ENCODE results near the gene CDC5L.

The CDC5L gene

DNA sequence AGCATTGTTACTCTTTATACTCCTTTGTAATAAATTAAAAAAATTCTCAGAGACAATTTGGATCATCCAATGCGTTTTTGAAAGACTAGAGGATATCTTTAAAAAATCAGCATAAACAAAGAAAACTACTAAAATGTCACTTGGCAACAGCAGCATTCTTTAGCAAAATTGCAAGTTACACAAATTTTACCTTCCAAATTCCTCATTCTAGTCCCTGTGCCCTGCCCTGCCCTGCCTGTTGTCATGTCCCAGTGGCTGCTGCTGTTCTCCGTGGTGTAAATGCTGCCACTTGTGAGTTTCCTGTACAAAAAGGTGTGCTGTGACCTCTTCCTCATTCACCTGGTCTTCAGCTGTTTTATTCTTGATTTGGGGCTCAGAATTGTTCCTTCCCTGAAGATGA is 83.2 kb downstream of the CDC5L start:
- H4K20me1 ChIP-seq (ENCODE audit: insufficient read depth, low read length) = no peaks in the 10 kb centered on the region
- H3K9ac ChIP-seq (ENCODE audit: low read length) = no peak overlapping the region
- TF ChIP-seq, protein P1, sequence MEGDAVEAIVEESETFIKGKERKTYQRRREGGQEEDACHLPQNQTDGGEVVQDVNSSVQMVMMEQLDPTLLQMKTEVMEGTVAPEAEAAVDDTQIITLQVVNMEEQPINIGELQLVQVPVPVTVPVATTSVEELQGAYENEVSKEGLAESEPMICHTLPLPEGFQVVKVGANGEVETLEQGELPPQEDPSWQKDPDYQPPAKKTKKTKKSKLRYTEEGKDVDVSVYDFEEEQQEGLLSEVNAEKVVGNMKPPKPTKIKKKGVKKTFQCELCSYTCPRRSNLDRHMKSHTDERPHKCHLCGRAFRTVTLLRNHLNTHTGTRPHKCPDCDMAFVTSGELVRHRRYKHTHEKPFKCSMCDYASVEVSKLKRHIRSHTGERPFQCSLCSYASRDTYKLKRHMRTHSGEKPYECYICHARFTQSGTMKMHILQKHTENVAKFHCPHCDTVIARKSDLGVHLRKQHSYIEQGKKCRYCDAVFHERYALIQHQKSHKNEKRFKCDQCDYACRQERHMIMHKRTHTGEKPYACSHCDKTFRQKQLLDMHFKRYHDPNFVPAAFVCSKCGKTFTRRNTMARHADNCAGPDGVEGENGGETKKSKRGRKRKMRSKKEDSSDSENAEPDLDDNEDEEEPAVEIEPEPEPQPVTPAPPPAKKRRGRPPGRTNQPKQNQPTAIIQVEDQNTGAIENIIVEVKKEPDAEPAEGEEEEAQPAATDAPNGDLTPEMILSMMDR (IDR thresholded peaks at IDR 0.05; ENCODE audit: low read length) = no peak
- no peak for TF ChIP-seq EZH2 (IDR thresholded peaks at IDR 0.05; ENCODE audit: borderline replicate concordance, low read length)

DNA sequence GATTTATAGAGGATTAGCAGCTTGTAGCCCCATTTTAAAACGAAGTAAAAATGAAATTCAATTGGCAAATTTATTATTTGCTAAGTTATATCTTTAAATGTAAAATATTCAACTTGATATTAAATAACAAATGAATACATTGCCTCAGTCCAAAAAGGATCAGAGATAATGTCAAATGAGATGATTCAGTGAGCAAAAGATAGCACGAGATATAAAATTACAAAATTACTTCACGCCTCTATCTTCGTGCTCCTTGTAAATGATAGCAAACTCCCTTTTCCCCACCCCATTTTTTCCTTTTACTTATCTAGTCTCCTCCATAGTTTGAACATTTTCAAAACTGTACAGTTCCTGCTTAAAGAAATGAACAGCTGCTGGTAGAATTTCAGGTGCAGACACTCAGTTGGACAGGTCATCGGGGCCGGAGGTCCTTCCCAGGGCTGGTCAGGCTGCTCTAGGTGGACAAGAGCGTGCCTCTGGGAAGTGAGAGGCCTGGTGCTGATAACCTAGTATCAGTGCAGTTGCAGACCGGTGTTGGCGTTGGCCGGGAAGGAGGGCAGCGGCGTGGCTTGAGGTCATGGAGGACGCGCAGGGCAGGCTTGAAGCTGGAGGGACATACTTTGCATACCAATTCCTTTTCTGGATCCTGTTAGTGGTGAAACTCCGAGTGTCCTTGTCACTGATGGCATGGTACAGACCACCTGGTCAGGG is 83.9 kb downstream of the CDC5L start:
- Histone ChIP-seq H3K4me3 (ENCODE audit: low read depth, low read length, poor library complexity, severe bottlenecking) (no peak overlapping the region), H3K27me3 (ENCODE audit: insufficient read depth, low read length) (peaks cover 5% of the 10 kb centered on the region; the same call in 1 of the 2 replicates), H3K4me2 (ENCODE audit: low read length) (no peak overlapping the region), H3F3A (ENCODE audit: insufficient read depth, low read length) (no peaks in the 10 kb centered on the region), H3K9ac (ENCODE audit: low read length) (no peak overlapping the region), H2AFZ (ENCODE audit: low read length) (no peak overlapping the region), H3K79me2 (ENCODE audit: insufficient read depth, low read length) (no peaks in the 10 kb centered on the region), H3K27ac (ENCODE audit: low read depth, low read length, poor library complexity, severe bottlenecking) (no peak overlapping the region), H4K20me1 (ENCODE audit: insufficient read depth, low read length) (no peaks in the 10 kb centered on the region), H3K4me1 (ENCODE audit: insufficient read depth, low read length, severe bottlenecking) (no peaks in the 10 kb centered on the region), H3K9me3 (ENCODE audit: low read length) (no peaks in the 10 kb centered on the region), H3K9me2 (ENCODE audit: low read depth, low read length) (no peaks in the 10 kb centered on the region), H3K36me3 (ENCODE audit: insufficient read depth, low read length) (no peaks in the 10 kb centered on the region)
- TF ChIP-seq EZH2 (IDR thresholded peaks at IDR 0.05; ENCODE audit: borderline replicate concordance, low read length) = no peak
- TF ChIP-seq, protein P1 (IDR thresholded peaks at IDR 0.05; ENCODE audit: low read length) = no peak

More for the DNA sequence above, 83.2 kb downstream of the CDC5L start:
- Histone ChIP-seq H3K36me3 (ENCODE audit: insufficient read depth, low read length) (no peaks in the 10 kb centered on the region), H3K4me2 (ENCODE audit: low read length) (no peak overlapping the region), H3K79me2 (ENCODE audit: insufficient read depth, low read length) (no peaks in the 10 kb centered on the region), H3K9me3 (ENCODE audit: low read length) (no peaks in the 10 kb centered on the region), H3K4me3 (ENCODE audit: low read depth, low read length, poor library complexity, severe bottlenecking) (no peak overlapping the region), H3K4me1 (ENCODE audit: insufficient read depth, low read length, severe bottlenecking) (no peaks in the 10 kb centered on the region), H3K27ac (ENCODE audit: low read depth, low read length, poor library complexity, severe bottlenecking) (no peak overlapping the region), H2AFZ (ENCODE audit: low read length) (no peak overlapping the region), H3F3A (ENCODE audit: insufficient read depth, low read length) (no peaks in the 10 kb centered on the region), H3K9me2 (ENCODE audit: low read depth, low read length) (no peaks in the 10 kb centered on the region), H3K27me3 (ENCODE audit: insufficient read depth, low read length) (peaks cover 5% of the 10 kb centered on the region; the same call in 1 of the 2 replicates)

DNA sequence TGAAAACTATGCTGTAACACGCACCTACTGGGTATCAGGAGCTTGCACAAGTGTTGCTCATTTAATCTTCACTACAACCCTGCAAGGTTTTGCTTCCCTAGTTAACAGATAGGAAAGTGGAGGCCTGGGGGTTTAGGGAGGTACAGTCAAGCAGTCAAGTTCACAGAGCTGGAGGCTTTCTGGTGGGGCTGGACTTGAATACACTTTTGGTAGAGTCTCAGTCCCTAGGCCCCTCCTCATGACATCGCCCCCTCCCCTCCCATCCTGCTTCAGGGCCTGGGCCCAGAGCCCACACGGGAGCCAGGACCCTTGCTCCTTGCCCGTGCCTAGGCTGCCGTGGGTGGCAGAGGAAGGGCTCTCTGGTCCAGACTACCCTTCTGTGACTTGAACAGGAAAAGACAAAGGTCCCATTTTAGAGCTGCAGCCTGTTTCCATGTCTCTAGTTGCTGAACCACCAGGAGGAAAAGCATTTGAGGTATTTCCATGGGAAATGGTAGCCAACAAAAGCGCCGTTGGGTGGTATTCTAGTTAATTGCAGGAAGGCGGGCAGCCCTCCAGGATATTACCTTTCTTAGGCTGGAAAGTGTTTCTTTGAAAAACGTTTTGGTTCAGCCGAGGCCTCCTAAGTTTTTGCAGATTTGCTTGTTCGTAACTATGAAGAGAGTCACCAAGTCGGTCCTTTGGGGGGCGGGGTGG is 84.9 kb downstream of the CDC5L start:
- no peak overlapping the region for H2AFZ ChIP-seq (ENCODE audit: low read length)

More for the DNA sequence above, 84.9 kb downstream of the CDC5L start:
- Histone ChIP-seq H3K27me3 (ENCODE audit: insufficient read depth, low read length) (peaks cover 5% of the 10 kb centered on the region; the same call in 1 of the 2 replicates), H3K79me2 (ENCODE audit: insufficient read depth, low read length) (no peaks in the 10 kb centered on the region), H3K4me3 (ENCODE audit: low read depth, low read length, poor library complexity, severe bottlenecking) (no peak overlapping the region), H3K4me1 (ENCODE audit: insufficient read depth, low read length, severe bottlenecking) (no peaks in the 10 kb centered on the region), H3K36me3 (ENCODE audit: insufficient read depth, low read length) (no peaks in the 10 kb centered on the region), H3K9me3 (ENCODE audit: low read length) (no peaks in the 10 kb centered on the region), H3K9ac (ENCODE audit: low read length) (no peak overlapping the region), H3K9me2 (ENCODE audit: low read depth, low read length) (no peaks in the 10 kb centered on the region), H4K20me1 (ENCODE audit: insufficient read depth, low read length) (no peaks in the 10 kb centered on the region), H3K4me2 (ENCODE audit: low read length) (no peak overlapping the region), H3F3A (ENCODE audit: insufficient read depth, low read length) (no peaks in the 10 kb centered on the region), H3K27ac (ENCODE audit: low read depth, low read length, poor library complexity, severe bottlenecking) (no peak overlapping the region)
- TF ChIP-seq, protein P1 (IDR thresholded peaks at IDR 0.05; ENCODE audit: low read length) = no peak
- no peak for TF ChIP-seq EZH2 (IDR thresholded peaks at IDR 0.05; ENCODE audit: borderline replicate concordance, low read length)

Measured in OCI-LY1 (cell line).